GM20431 (cell line): ENCODE data around the gene SLC25A53.
"Not testable (repeated sequence)": the region's sequence is repeated elsewhere in the genome, so short reads cannot be mapped to it uniquely, and the experiment has no call there.

Experiments used
- in situ Hi-C: fragments of 300-500 bp; cut with MseI, MboI; formaldehyde crosslinking; loops from one replicate; pipeline ENCODE4 v1.15.0; 2020; ENCODE audit warnings: low sequenced_read_pairs; ENCODE audit not compliant: unreplicated experiment

Gene SLC25A53

GRCh38 chrX:104084063-104084462 is 72.7 kb downstream of the SLC25A53 start:
- in situ Hi-C loops: no loop called here

GRCh38 chrX:104077854-104078253 is 79.0 kb downstream of the SLC25A53 start:
- in situ Hi-C loops: not testable (repeated sequence)

- in situ Hi-C loops: not testable (repeated sequence)
Observed at GRCh38 chrX:104075778-104076445, 80.9 kb downstream of the SLC25A53 start, which contains the start of gene TMSB15C. TMSB15C (minus strand) TSS chrX:104076236.

- in situ Hi-C loops: not testable (repeated sequence)
Observed at GRCh38 chrX:104062636-104063035, 94.2 kb downstream of the SLC25A53 start.

- in situ Hi-C loops: not testable (repeated sequence)
Observed at GRCh38 chrX:104054956-104055355, 101.9 kb downstream of the SLC25A53 start.
